ENCODE results near the gene IL1R2.

Gene IL1R2

DNA sequence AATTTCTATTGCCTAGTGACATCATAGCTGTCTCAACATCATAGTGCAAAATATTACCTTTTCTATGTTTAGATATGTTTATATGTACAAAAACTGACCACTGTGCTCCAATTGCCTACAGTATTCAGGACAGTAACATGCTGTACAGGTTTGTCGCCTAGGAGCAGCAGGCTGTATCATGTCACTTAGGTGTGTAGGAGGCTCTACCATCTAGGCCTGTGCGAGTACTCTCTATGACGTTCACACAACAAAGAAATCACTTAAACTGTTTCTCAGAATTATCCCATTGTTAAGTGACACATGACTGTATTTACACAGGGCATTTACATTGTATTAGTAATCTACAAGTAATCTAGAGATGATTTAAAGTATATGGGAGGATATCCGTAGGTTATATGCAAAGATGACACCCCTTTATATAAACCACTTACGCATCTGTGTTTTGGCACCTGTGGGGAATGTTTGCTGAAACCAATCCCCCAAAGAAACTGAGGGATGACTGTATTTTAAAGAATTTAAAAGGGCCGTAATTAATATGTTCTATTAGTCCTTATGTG lies 24.7 kb downstream of the IL1R2 start:
- Histone ChIP-seq H3K27ac (ENCODE audit: low read depth, low read length) (no peak overlapping the region), H3K4me1 (ENCODE audit: control insufficient read depth in 5 of 5, insufficient read depth in 5 of 5, low read length in 5 of 5) (peaks cover 0 to 19% (median 9%) of the 10 kb centered on the region in 5 donors), H3K4me3 (ENCODE audit: low read depth in 1 of 5, low read length in 5 of 5) (no peak overlapping the region), H3K36me3 (ENCODE audit: control insufficient read depth in 5 of 5, insufficient read depth in 5 of 5, low read length in 5 of 5) (no peaks in the 10 kb centered on the region), H3K9ac (ENCODE audit: low read length in 5 of 5) (no peak overlapping the region), H3K27me3 (ENCODE audit: control insufficient read depth in 5 of 5, insufficient read depth in 4 of 5, low read length in 5 of 5) (peaks cover 0 to 3% (median 0%) of the 10 kb centered on the region in 5 donors), H3K9me3 (ENCODE audit: control insufficient read depth in 5 of 5, low read length in 5 of 5) (no peaks in the 10 kb centered on the region)

- Histone ChIP-seq H3K27me3 (ENCODE audit: control insufficient read depth in 5 of 5, insufficient read depth in 4 of 5, low read length in 5 of 5) (peaks cover 0 to 3% (median 0%) of the 10 kb centered on the region in 5 donors), H3K27ac (ENCODE audit: low read depth, low read length) (no peak overlapping the region), H3K9me3 (ENCODE audit: control insufficient read depth in 5 of 5, low read length in 5 of 5) (no peaks in the 10 kb centered on the region), H3K4me1 (ENCODE audit: control insufficient read depth in 5 of 5, insufficient read depth in 5 of 5, low read length in 5 of 5) (peaks cover 0 to 21% (median 14%) of the 10 kb centered on the region in 5 donors), H3K9ac (ENCODE audit: low read length in 5 of 5) (no peak overlapping the region), H3K36me3 (ENCODE audit: control insufficient read depth in 5 of 5, insufficient read depth in 5 of 5, low read length in 5 of 5) (no peaks in the 10 kb centered on the region), H3K4me3 (ENCODE audit: low read depth in 1 of 5, low read length in 5 of 5) (no peak overlapping the region)
Observed at GRCh38 chr2:102018823-102019445, 27.2 kb downstream of the IL1R2 start.

GRCh38 chr2:102020596-102021170 lies 28.9 kb downstream of the IL1R2 start:
- Histone ChIP-seq H3K9me3 (ENCODE audit: control insufficient read depth in 5 of 5, low read length in 5 of 5) (no peaks in the 10 kb centered on the region), H3K4me3 (ENCODE audit: low read depth in 1 of 5, low read length in 5 of 5) (peak overlapping the region in 1 of 5 donors; percentile 17), H3K27ac (ENCODE audit: low read depth, low read length) (no peak overlapping the region), H3K36me3 (ENCODE audit: control insufficient read depth in 5 of 5, insufficient read depth in 5 of 5, low read length in 5 of 5) (no peaks in the 10 kb centered on the region), H3K27me3 (ENCODE audit: control insufficient read depth in 5 of 5, insufficient read depth in 4 of 5, low read length in 5 of 5) (peaks cover 0 to 3% (median 0%) of the 10 kb centered on the region in 5 donors), H3K4me1 (ENCODE audit: control insufficient read depth in 5 of 5, insufficient read depth in 5 of 5, low read length in 5 of 5) (peaks cover 0 to 25% (median 17%) of the 10 kb centered on the region in 5 donors), H3K9ac (ENCODE audit: low read length in 5 of 5) (no peak overlapping the region)

GRCh38 chr2:102021779-102022178 lies 30.0 kb downstream of the IL1R2 start:
- Histone ChIP-seq H3K27ac (ENCODE audit: low read depth, low read length) (peak overlapping the region; percentile 44), H3K4me1 (ENCODE audit: control insufficient read depth in 5 of 5, insufficient read depth in 5 of 5, low read length in 5 of 5) (peaks cover 0 to 26% (median 17%) of the 10 kb centered on the region in 5 donors), H3K27me3 (ENCODE audit: control insufficient read depth in 5 of 5, insufficient read depth in 4 of 5, low read length in 5 of 5) (peaks cover 0 to 3% (median 0%) of the 10 kb centered on the region in 5 donors), H3K9me3 (ENCODE audit: control insufficient read depth in 5 of 5, low read length in 5 of 5) (no peaks in the 10 kb centered on the region), H3K9ac (ENCODE audit: low read length in 5 of 5) (peak overlapping the region in 1 of 5 donors; percentile 15), H3K4me3 (ENCODE audit: low read depth in 1 of 5, low read length in 5 of 5) (no peak overlapping the region), H3K36me3 (ENCODE audit: control insufficient read depth in 5 of 5, insufficient read depth in 5 of 5, low read length in 5 of 5) (no peaks in the 10 kb centered on the region)

DNA sequence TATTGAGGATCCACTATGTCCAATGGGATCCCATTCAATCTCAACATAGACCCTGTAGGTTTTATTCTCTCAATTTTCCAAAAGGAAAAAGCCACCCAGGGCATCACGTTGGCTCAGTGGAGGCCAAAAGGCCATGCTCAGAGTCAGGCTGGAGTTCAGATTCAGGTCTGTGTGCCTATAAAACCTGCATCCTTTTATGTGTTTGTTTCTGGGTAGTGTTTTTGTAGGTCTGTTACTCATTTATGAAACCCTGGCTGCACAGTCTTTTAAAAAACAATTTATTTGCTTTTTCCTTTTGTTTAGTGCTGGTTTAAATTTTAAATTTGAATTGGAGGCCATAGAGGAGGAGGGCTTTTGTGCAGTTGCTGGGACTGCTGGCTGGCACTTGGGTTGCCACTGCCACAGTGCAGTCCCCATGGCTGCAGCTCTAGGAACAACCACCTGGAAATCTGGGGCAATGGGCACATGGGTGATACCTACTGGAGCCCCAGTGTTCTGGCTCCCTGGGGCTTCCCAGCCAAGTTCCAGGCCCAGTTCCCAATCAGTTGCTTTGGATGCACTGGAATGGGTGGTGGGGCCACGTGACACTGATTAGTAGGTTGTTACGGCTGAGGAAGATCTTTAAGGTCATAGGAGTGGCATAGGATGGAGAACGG lies 31.3 kb downstream of the IL1R2 start:
- Histone ChIP-seq H3K4me3 (ENCODE audit: low read depth in 1 of 5, low read length in 5 of 5) (no peak overlapping the region), H3K27ac (ENCODE audit: low read depth, low read length) (no peak overlapping the region), H3K27me3 (ENCODE audit: control insufficient read depth in 5 of 5, insufficient read depth in 4 of 5, low read length in 5 of 5) (peaks cover 0 to 3% (median 0%) of the 10 kb centered on the region in 5 donors), H3K4me1 (ENCODE audit: control insufficient read depth in 5 of 5, insufficient read depth in 5 of 5, low read length in 5 of 5) (peaks cover 0 to 38% (median 25%) of the 10 kb centered on the region in 5 donors), H3K9ac (ENCODE audit: low read length in 5 of 5) (no peak overlapping the region), H3K36me3 (ENCODE audit: control insufficient read depth in 5 of 5, insufficient read depth in 5 of 5, low read length in 5 of 5) (no peaks in the 10 kb centered on the region), H3K9me3 (ENCODE audit: control insufficient read depth in 5 of 5, low read length in 5 of 5) (no peaks in the 10 kb centered on the region)

DNA sequence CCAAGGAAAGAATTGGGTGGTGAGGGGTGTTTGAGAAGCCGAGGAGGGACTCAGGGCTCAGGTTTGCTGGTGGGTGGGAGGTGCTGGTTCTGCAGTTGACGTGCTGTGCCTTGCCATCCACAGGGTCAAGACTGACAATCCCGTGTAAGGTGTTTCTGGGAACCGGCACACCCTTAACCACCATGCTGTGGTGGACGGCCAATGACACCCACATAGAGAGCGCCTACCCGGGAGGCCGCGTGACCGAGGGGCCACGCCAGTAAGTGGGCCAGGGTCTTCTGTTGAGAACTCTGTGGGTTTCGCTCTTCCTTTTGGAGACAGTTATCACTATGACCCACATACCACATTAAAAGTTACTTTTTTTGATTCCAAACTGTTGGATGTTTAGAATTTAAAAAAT lies 32.6 kb downstream of the IL1R2 start:
- H3K9ac ChIP-seq (ENCODE audit: low read length in 5 of 5), result no peak overlapping the region
- peaks cover 0 to 40% (median 25%) of the 10 kb centered on the region in 5 donors for H3K4me1 ChIP-seq (ENCODE audit: control insufficient read depth in 5 of 5, insufficient read depth in 5 of 5, low read length in 5 of 5)
- no peaks in the 10 kb centered on the region for H3K9me3 ChIP-seq (ENCODE audit: control insufficient read depth in 5 of 5, low read length in 5 of 5)
- H3K27me3 ChIP-seq (ENCODE audit: control insufficient read depth in 5 of 5, insufficient read depth in 4 of 5, low read length in 5 of 5), result peaks cover 0 to 3% (median 0%) of the 10 kb centered on the region in 5 donors
- H3K36me3 ChIP-seq (ENCODE audit: control insufficient read depth in 5 of 5, insufficient read depth in 5 of 5, low read length in 5 of 5), result no peaks in the 10 kb centered on the region
- no peak overlapping the region for H3K27ac ChIP-seq (ENCODE audit: low read depth, low read length)
- H3K4me3 ChIP-seq (ENCODE audit: low read depth in 1 of 5, low read length in 5 of 5), result no peak overlapping the region

DNA sequence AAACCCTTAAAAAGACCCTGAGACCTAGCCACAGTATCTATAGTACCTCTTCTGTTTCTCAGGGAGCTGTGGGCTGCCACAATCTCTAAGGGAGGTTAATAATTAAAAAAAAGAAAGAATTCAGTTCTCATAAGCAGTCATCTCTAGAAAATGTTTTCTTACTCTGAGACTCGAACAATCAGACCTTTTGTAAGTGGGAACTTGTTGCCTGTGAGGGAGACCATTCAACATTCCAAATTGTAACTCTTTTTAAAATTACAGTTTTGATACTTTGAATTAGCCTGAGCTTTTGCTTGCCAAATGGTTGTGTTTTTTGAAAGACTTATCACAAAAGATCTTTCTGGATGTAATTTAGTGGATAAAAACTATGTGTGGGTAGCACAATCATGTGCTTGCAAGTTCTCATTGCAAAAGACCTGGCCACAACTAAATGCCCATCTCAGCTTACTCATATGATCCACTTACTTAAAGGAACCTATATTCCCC lies 33.3 kb downstream of the IL1R2 start:
- no peak overlapping the region for H3K27ac ChIP-seq (ENCODE audit: low read depth, low read length)
- no peaks in the 10 kb centered on the region for H3K36me3 ChIP-seq (ENCODE audit: control insufficient read depth in 5 of 5, insufficient read depth in 5 of 5, low read length in 5 of 5)
- H3K4me3 ChIP-seq (ENCODE audit: low read depth in 1 of 5, low read length in 5 of 5), result no peak overlapping the region
- peaks cover 0 to 40% (median 25%) of the 10 kb centered on the region in 5 donors for H3K4me1 ChIP-seq (ENCODE audit: control insufficient read depth in 5 of 5, insufficient read depth in 5 of 5, low read length in 5 of 5)
- H3K27me3 ChIP-seq (ENCODE audit: control insufficient read depth in 5 of 5, insufficient read depth in 4 of 5, low read length in 5 of 5), result peaks cover 0 to 3% (median 0%) of the 10 kb centered on the region in 5 donors
- no peak overlapping the region for H3K9ac ChIP-seq (ENCODE audit: low read length in 5 of 5)
- no peaks in the 10 kb centered on the region for H3K9me3 ChIP-seq (ENCODE audit: control insufficient read depth in 5 of 5, low read length in 5 of 5)

DNA sequence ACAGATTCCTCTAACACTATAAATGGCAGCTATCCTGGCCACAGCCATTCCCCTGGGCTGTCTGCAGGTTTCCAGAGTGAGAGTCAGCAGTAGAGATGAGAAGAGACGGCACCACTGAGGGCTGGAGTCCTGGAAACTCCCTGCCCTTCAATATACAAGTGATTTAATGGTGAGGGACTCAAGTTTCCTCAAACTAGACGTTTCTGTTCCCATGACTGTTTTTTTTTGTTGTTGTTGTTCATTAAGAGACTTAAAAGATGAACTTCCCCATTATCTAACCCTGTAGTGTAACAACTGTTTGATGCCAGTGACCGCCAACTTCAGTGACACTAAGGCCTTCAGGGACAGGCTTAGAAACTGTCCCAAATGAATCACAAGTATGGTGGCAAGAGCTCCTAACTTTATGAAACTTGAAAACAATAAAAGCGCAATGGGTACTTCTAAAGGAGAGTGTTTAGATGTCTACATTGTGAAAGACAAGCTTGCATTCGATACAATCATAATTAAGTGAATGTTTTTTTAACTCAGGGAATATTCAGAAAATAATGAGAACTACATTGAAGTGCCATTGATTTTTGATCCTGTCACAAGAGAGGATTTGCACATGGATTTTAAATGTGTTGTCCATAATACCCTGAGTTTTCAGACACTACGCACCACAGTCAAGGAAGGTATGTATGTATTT lies 34.0 kb downstream of the IL1R2 start:
- no peak overlapping the region for H3K27ac ChIP-seq (ENCODE audit: low read depth, low read length)
- peaks cover 0 to 36% (median 20%) of the 10 kb centered on the region in 5 donors for H3K4me1 ChIP-seq (ENCODE audit: control insufficient read depth in 5 of 5, insufficient read depth in 5 of 5, low read length in 5 of 5)
- no peaks in the 10 kb centered on the region for H3K27me3 ChIP-seq (ENCODE audit: control insufficient read depth in 5 of 5, insufficient read depth in 4 of 5, low read length in 5 of 5)
- H3K36me3 ChIP-seq (ENCODE audit: control insufficient read depth in 5 of 5, insufficient read depth in 5 of 5, low read length in 5 of 5), result no peaks in the 10 kb centered on the region
- H3K4me3 ChIP-seq (ENCODE audit: low read depth in 1 of 5, low read length in 5 of 5), result no peak overlapping the region
- no peaks in the 10 kb centered on the region for H3K9me3 ChIP-seq (ENCODE audit: control insufficient read depth in 5 of 5, low read length in 5 of 5)
- no peak overlapping the region for H3K9ac ChIP-seq (ENCODE audit: low read length in 5 of 5)

- Histone ChIP-seq H3K27ac (ENCODE audit: low read depth, low read length) (no peak overlapping the region), H3K36me3 (ENCODE audit: control insufficient read depth in 5 of 5, insufficient read depth in 5 of 5, low read length in 5 of 5) (no peaks in the 10 kb centered on the region), H3K9ac (ENCODE audit: low read length in 5 of 5) (no peak overlapping the region), H3K9me3 (ENCODE audit: control insufficient read depth in 5 of 5, low read length in 5 of 5) (no peaks in the 10 kb centered on the region), H3K4me1 (ENCODE audit: control insufficient read depth in 5 of 5, insufficient read depth in 5 of 5, low read length in 5 of 5) (peaks cover 0 to 23% (median 7%) of the 10 kb centered on the region in 5 donors), H3K4me3 (ENCODE audit: low read depth in 1 of 5, low read length in 5 of 5) (no peak overlapping the region), H3K27me3 (ENCODE audit: control insufficient read depth in 5 of 5, insufficient read depth in 4 of 5, low read length in 5 of 5) (no peaks in the 10 kb centered on the region)
Observed at GRCh38 chr2:102027036-102027980, 35.5 kb downstream of the IL1R2 start.

All from subcutaneous abdominal adipose tissue (tissue), 5 donors.